ENCODE data around the gene WDTC1. TPM values are rescaled to one million over a fixed set of nuclear protein-coding genes. Genes with fewer than 3 reads are reported as not detected.

The WDTC1 gene
- polyA plus RNA-seq, 1 donor (not counting 4 experiments of a cell fraction or from before 2014, with no cell fraction given) = 5.1 TPM

GRCh38 chr1:27325286-27325685, 90.9 kb downstream of the WDTC1 start:
- Histone ChIP-seq H3K9me3 (ENCODE audit: control insufficient read depth, low read depth, low read length) (no peaks in the 10 kb centered on the region), H3K27ac (ENCODE audit: control insufficient read depth, insufficient read depth, low read length) (no peak overlapping the region), H3K36me3 (ENCODE audit: control insufficient read depth in 2 of 2, extremely low read depth in 1 of 2, insufficient read depth in 2 of 2, low read length in 2 of 2) (peaks cover 8 to 25% of the 10 kb centered on the region in 2 experiments), H3K9me1 (ENCODE audit: control insufficient read depth, extremely low read depth, insufficient read depth, low read length) (no peaks in the 10 kb centered on the region), H3K4me1 (ENCODE audit: control insufficient read depth, extremely low read depth, insufficient read depth, low read length) (peaks cover 12% of the 10 kb centered on the region), H3K27me3 (ENCODE audit: control insufficient read depth, extremely low read depth, insufficient read depth, low read length) (no peaks in the 10 kb centered on the region), H3K9ac (ENCODE audit: control insufficient read depth, extremely low read depth, insufficient read depth, low read length) (no peak overlapping the region), H3K4me2 (ENCODE audit: control insufficient read depth, extremely low read depth, insufficient read depth, low read depth, low read length) (no peak overlapping the region), H3K4me3 (ENCODE audit: control insufficient read depth in 2 of 3, extremely low read depth in 1 of 3, insufficient read depth in 2 of 3, low read depth in 1 of 3, low read length in 3 of 3) (no peak overlapping the region), H3K79me2 (ENCODE audit: control insufficient read depth, insufficient read depth, low read length) (peaks cover 74% of the 10 kb centered on the region), H2AFZ (ENCODE audit: control insufficient read depth, low read length) (no peak overlapping the region), H4K20me1 (ENCODE audit: control insufficient read depth, extremely low read depth, insufficient read depth, low read length) (no peaks in the 10 kb centered on the region)
- no peak for TF ChIP-seq CTCF (optimal IDR thresholded peaks at IDR 0.05 in 1 of 3, IDR thresholded peaks at IDR 0.05 in 1 of 3, conservative IDR thresholded peaks at IDR 0.05 in 1 of 3; ENCODE audit: extremely low read depth in 1 of 3, insufficient read depth in 2 of 3, low read length in 3 of 3)
- TF ChIP-seq EZH2 (IDR thresholded peaks at IDR 0.05; ENCODE audit: low read length) = no peak
- dilution Hi-C loops (cut with MboI; ENCODE audit: extremely low pct_ligation_motif_present, low sequenced_read_pairs) = no loop called here
- FAIRE-seq = no peak
- DNase-seq (ENCODE audit: low read depth, low spot score) = no peak

DNA sequence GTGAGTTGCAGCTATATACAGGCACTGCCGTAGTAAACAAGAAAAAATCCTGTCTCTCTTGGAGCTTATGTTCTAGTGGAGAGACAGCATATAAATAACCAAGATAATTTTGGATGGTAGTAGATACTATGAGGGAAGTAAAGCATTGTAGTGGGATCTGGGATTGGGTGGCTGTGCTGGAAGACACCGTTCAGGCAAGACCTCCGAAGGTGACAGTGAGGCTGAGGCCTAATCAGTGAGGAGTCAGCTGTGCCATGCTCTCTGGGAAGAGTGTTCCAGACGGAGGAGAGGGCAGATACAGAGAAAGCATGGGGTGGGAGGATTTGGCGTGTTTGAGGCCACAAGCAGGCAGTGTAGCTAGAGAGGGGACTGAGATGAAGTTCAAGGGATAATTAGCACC, 93.5 kb downstream of the WDTC1 start:
- H4K20me1 ChIP-seq (ENCODE audit: control insufficient read depth, extremely low read depth, insufficient read depth, low read length) = no peaks in the 10 kb centered on the region
- no peak for DNase-seq (ENCODE audit: low read depth, low spot score)
- H3K27me3 ChIP-seq (ENCODE audit: control insufficient read depth, extremely low read depth, insufficient read depth, low read length) = no peaks in the 10 kb centered on the region
- H3K9ac ChIP-seq (ENCODE audit: control insufficient read depth, extremely low read depth, insufficient read depth, low read length) = no peak overlapping the region
- H3K9me3 ChIP-seq (ENCODE audit: control insufficient read depth, low read depth, low read length) = no peaks in the 10 kb centered on the region
- peaks cover 9% of the 10 kb centered on the region for H3K4me1 ChIP-seq (ENCODE audit: control insufficient read depth, extremely low read depth, insufficient read depth, low read length)
- no peaks in the 10 kb centered on the region for H3K9me1 ChIP-seq (ENCODE audit: control insufficient read depth, extremely low read depth, insufficient read depth, low read length)
- dilution Hi-C loops (cut with MboI; ENCODE audit: extremely low pct_ligation_motif_present, low sequenced_read_pairs) = no loop called here
- FAIRE-seq = no peak
- no peak overlapping the region for H3K4me3 ChIP-seq (ENCODE audit: control insufficient read depth in 2 of 3, extremely low read depth in 1 of 3, insufficient read depth in 2 of 3, low read depth in 1 of 3, low read length in 3 of 3)
- H3K4me2 ChIP-seq (ENCODE audit: control insufficient read depth, extremely low read depth, insufficient read depth, low read depth, low read length) = no peak overlapping the region
- no peak for TF ChIP-seq EZH2 (IDR thresholded peaks at IDR 0.05; ENCODE audit: low read length)
- H3K79me2 ChIP-seq (ENCODE audit: control insufficient read depth, insufficient read depth, low read length) = peaks cover 73% of the 10 kb centered on the region
- H3K27ac ChIP-seq (ENCODE audit: control insufficient read depth, insufficient read depth, low read length) = no peak overlapping the region
- H2AFZ ChIP-seq (ENCODE audit: control insufficient read depth, low read length) = no peak overlapping the region
- H3K36me3 ChIP-seq (ENCODE audit: control insufficient read depth in 2 of 2, extremely low read depth in 1 of 2, insufficient read depth in 2 of 2, low read length in 2 of 2) = peaks cover 23 to 39% of the 10 kb centered on the region in 2 experiments

DNA sequence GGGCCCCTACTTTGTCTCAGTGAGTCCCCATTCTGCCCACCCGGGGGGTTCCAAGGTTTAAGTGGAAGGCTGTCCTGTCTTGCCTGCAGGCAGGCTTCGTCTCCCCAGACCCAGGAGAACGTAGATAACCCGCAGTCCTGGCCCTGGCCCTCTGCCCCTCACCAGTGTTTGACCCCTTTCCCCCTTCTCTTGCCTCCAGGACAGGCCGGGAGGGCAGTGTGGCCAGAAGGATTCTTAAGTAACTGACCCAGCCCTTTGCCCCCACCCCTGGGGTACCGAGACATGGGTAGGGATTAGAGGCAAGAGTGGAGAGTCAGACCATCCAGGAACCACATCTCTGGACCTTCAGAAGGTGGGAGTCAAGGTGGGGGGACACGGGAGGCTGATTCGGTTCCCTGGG, 96.4 kb downstream of the WDTC1 start:
- Histone ChIP-seq H3K4me1 (ENCODE audit: control insufficient read depth, extremely low read depth, insufficient read depth, low read length) (no peaks in the 10 kb centered on the region), H3K4me3 (ENCODE audit: control insufficient read depth in 2 of 3, extremely low read depth in 1 of 3, insufficient read depth in 2 of 3, low read depth in 1 of 3, low read length in 3 of 3) (no peak overlapping the region), H3K9me3 (ENCODE audit: control insufficient read depth, low read depth, low read length) (no peaks in the 10 kb centered on the region), H3K9ac (ENCODE audit: control insufficient read depth, extremely low read depth, insufficient read depth, low read length) (no peak overlapping the region), H3K27me3 (ENCODE audit: control insufficient read depth, extremely low read depth, insufficient read depth, low read length) (no peaks in the 10 kb centered on the region), H3K79me2 (ENCODE audit: control insufficient read depth, insufficient read depth, low read length) (peaks cover 46% of the 10 kb centered on the region), H3K36me3 (ENCODE audit: control insufficient read depth in 2 of 2, extremely low read depth in 1 of 2, insufficient read depth in 2 of 2, low read length in 2 of 2) (peaks cover 37 to 55% of the 10 kb centered on the region in 2 experiments), H3K9me1 (ENCODE audit: control insufficient read depth, extremely low read depth, insufficient read depth, low read length) (no peaks in the 10 kb centered on the region), H4K20me1 (ENCODE audit: control insufficient read depth, extremely low read depth, insufficient read depth, low read length) (no peaks in the 10 kb centered on the region), H3K27ac (ENCODE audit: control insufficient read depth, insufficient read depth, low read length) (no peak overlapping the region), H2AFZ (ENCODE audit: control insufficient read depth, low read length) (no peak overlapping the region), H3K4me2 (ENCODE audit: control insufficient read depth, extremely low read depth, insufficient read depth, low read depth, low read length) (no peak overlapping the region)
- dilution Hi-C loops (cut with MboI; ENCODE audit: extremely low pct_ligation_motif_present, low sequenced_read_pairs) = no loop called here
- no peak for TF ChIP-seq EZH2 (IDR thresholded peaks at IDR 0.05; ENCODE audit: low read length)
- no peak for TF ChIP-seq CTCF (optimal IDR thresholded peaks at IDR 0.05 in 1 of 3, IDR thresholded peaks at IDR 0.05 in 1 of 3, conservative IDR thresholded peaks at IDR 0.05 in 1 of 3; ENCODE audit: extremely low read depth in 1 of 3, insufficient read depth in 2 of 3, low read length in 3 of 3)
- DNase-seq (ENCODE audit: low read depth, low spot score) (no peak), FAIRE-seq (no peak)
